Osteocyte (in vitro differentiated cells): Measurements from ENCODE around the gene TMEM59L. TPM values are rescaled to one million over a fixed set of nuclear protein-coding genes. Genes with fewer than 3 reads are reported as not detected.

Experiments
- DNase-seq: peaks from one replicate; pipeline ENCODE4 v3.0.0; 2021; ENCODE audit warnings: mixed read lengths; ENCODE audit not compliant: unreplicated experiment; ENCODE audit errors: extremely low spot score
- H3K27ac Mint-ChIP-seq: one replicate; pipeline ENCODE4 v1.8.0; 2021; ENCODE audit warnings: mild to moderate bottlenecking, mixed read lengths; ENCODE audit not compliant: unreplicated experiment
- H3K27me3 Mint-ChIP-seq: one replicate; pipeline ENCODE4 v1.8.0; 2021; ENCODE audit warnings: mixed read lengths; ENCODE audit not compliant: unreplicated experiment
- H3K36me3 Mint-ChIP-seq: one replicate; pipeline ENCODE4 v1.8.0; 2021; ENCODE audit warnings: mixed read lengths; ENCODE audit not compliant: unreplicated experiment
- H3K4me1 Mint-ChIP-seq: one replicate; pipeline ENCODE4 v1.8.0; 2021; ENCODE audit warnings: mixed read lengths; ENCODE audit not compliant: unreplicated experiment
- H3K4me3 Mint-ChIP-seq: one replicate; pipeline ENCODE4 v1.8.0; 2021; ENCODE audit warnings: mild to moderate bottlenecking, moderate library complexity, mixed read lengths; ENCODE audit not compliant: unreplicated experiment
- H3K9me3 Mint-ChIP-seq: one replicate; pipeline ENCODE4 v1.8.0; 2021; ENCODE audit warnings: mixed read lengths; ENCODE audit not compliant: unreplicated experiment
- total RNA-seq: library from RNA; stranded (reverse); gene quantifications from 2 replicates; pipeline ENCODE4 v1.2.1, GENCODE V29; 2021
- TF ChIP-seq, protein P1 (sequence below): fragments of 200-600 bp; sonication (generic); IDR thresholded peaks from 2 replicates; pipeline ENCODE4 v1.5.0; 2021; ENCODE audit warnings: antibody characterized with exemption, mild to moderate bottlenecking, moderate library complexity

TMEM59L gene
- total RNA-seq, 1 donor from 2014 or later = 5.9 TPM

DNA sequence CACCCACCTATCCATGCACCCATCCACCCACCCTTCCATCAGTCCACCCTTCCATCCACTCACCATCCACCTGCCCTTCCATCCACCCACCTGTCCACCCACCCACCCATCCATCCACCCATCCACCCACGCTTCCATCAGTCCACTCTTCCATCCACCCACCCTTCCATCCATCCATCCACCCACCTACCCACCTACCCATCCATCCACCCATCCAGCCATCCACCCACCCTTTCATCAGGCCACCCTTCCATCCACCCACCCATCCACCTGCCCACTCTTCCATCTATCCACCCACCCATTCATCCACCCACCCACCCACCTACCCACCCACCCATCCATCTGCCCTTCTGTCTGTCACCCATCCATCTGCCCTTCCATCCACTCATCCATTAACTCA lies 41.2 kb downstream of the TMEM59L start:
- Mint-ChIP-seq H3K36me3 (no peaks in the 10 kb centered on the region), H3K9me3 (no peaks in the 10 kb centered on the region), H3K4me3 (no peak overlapping the region), H3K27me3 (no peaks in the 10 kb centered on the region), H3K27ac (no peak overlapping the region), H3K4me1 (peaks cover 60% of the 10 kb centered on the region)
- DNase-seq = no peak
- TF ChIP-seq, protein P1, sequence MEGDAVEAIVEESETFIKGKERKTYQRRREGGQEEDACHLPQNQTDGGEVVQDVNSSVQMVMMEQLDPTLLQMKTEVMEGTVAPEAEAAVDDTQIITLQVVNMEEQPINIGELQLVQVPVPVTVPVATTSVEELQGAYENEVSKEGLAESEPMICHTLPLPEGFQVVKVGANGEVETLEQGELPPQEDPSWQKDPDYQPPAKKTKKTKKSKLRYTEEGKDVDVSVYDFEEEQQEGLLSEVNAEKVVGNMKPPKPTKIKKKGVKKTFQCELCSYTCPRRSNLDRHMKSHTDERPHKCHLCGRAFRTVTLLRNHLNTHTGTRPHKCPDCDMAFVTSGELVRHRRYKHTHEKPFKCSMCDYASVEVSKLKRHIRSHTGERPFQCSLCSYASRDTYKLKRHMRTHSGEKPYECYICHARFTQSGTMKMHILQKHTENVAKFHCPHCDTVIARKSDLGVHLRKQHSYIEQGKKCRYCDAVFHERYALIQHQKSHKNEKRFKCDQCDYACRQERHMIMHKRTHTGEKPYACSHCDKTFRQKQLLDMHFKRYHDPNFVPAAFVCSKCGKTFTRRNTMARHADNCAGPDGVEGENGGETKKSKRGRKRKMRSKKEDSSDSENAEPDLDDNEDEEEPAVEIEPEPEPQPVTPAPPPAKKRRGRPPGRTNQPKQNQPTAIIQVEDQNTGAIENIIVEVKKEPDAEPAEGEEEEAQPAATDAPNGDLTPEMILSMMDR = no peak

DNA sequence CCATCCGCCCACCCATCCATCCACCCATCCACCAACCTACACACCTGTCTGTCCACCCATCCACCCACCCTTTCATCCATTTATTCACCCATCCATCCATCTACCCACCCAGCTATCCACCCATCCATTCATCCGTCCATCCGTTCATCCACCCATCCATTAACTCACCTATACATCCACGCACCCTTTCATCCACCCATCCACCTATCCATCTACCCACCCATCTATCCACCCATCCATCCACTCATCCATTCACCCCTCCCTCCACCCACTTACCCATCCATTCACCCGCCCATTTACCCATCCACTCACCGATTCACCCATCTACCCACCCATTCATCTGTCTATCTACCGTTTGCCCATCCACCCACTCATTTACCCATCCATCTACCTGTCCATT lies 41.8 kb downstream of the TMEM59L start:
- H3K4me1 Mint-ChIP-seq = peaks cover 60% of the 10 kb centered on the region
- H3K4me3 Mint-ChIP-seq = no peak overlapping the region
- no peak overlapping the region for H3K27ac Mint-ChIP-seq
- H3K27me3 Mint-ChIP-seq = no peaks in the 10 kb centered on the region
- no peaks in the 10 kb centered on the region for H3K9me3 Mint-ChIP-seq
- no peaks in the 10 kb centered on the region for H3K36me3 Mint-ChIP-seq
- no peak for DNase-seq
- TF ChIP-seq, protein P1 = no peak

DNA sequence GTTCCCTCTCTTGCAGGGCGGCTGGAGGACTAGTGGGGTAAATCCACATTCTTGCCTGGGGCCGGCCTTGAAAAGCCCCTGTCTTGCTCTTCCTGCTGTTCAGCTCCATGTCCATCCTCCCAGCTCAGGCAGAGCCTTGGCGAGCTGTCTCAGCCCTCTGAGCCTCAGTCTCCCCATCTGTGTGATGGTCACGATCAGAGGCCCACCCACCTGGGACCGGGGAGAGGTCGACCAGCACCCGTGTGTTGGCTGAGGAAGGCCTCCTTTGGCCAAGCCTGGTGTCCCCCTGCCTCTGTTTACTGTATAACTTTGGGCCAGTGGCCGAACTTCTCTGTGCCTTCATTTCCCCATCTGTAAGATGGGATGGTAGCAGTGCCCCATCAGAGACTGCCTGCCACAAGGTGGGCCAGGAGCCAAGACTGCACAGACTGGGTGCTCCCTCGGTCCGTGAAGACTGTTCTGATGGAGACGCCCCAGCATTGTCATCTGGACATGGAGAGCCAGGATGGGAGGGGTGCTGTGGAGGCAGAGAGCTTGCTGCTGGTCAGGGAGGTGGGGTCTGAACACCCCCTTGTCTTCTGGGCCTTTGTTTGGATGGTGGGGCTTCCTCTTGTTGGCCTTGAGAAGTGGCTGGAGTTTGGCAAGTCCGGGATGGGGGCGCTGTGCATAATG lies 42.6 kb downstream of the TMEM59L start:
- no peak for DNase-seq
- Mint-ChIP-seq H3K4me1 (peaks cover 59% of the 10 kb centered on the region), H3K9me3 (no peaks in the 10 kb centered on the region), H3K27ac (no peak overlapping the region), H3K36me3 (no peaks in the 10 kb centered on the region), H3K27me3 (no peaks in the 10 kb centered on the region), H3K4me3 (no peak overlapping the region)
- TF ChIP-seq, protein P1 = no peak

DNA sequence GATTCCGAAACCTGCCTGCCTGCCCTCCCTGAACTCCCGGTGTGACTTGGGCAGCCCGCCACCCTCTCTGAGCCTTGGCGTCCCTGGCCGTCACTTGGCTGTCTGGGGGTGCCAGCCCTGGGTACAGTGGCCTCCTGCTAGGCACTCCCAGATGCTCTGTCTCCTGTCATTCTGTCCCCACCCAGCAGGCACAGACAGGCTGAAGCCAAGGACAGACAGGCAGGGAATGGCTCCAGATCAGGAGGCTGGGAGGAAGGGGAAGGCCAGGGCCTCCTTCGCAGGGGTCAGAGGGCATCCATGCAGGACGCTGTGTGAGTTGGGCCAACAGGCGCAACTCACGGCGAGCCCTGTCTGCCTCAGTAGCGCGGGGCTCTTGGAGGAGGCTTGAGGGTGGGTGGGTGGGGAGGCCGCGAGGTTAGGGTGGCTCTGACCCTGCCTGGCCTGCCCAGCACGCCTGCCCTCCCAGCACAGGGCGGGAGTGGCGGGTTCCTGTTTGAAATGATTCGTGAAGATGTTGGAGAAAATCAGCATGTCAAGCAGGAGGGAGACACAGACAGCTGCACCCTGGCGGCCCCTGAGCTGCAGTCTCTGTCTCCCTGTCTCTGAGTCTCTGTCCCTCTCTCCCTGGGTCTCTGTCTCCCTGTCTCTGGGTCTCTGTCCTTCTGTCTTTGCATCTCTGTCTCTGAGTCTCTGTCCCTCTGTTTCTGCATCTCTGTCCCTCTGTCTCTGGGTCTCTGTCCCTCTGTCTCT lies 43.8 kb downstream of the TMEM59L start:
- H3K27me3 Mint-ChIP-seq = no peaks in the 10 kb centered on the region
- peak overlapping the region; percentile 90 for H3K27ac Mint-ChIP-seq
- DNase-seq = no peak
- TF ChIP-seq, protein P1 = no peak
- no peaks in the 10 kb centered on the region for H3K9me3 Mint-ChIP-seq
- peaks cover 58% of the 10 kb centered on the region for H3K4me1 Mint-ChIP-seq
- no peak overlapping the region for H3K4me3 Mint-ChIP-seq
- no peaks in the 10 kb centered on the region for H3K36me3 Mint-ChIP-seq

DNA sequence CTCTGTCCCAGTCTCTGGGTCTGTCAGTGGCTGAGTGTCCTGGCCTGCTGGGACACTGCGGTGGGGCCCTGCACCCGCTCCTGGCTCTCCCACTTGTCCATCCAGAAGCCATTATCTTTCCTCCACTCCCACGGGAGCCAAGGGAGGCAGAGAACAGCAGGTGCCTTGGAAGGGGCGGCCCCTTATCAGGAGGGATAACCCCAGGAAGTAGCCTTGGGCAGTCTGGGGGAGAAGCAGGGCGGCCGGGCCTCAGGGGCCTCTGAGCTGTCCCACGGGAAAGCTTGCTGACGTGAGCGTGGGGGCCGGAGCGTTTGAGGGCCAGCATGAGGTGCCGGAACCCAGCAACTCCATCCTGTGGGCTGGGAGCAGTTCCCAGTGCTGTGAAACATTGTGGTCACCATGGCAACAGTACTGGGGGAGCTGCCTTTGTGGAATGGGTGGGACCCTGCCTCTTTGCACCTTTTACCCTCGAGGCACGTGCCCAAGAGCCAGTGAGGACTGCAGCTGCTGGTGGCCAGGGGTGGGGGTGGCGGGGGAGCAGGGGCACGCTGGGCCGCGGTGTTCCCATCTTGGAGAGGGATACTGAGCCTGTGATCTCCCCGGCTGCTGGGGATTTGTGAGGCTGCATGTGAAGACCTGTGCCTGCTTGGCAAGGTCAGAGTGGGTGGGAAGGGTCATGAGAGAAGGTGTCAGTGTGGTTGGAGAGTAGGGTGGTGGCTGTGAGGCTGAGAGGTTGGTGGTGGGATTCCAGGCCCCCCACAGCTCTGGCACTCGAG lies 45.1 kb downstream of the TMEM59L start:
- Mint-ChIP-seq H3K27me3 (no peaks in the 10 kb centered on the region), H3K4me1 (peaks cover 57% of the 10 kb centered on the region), H3K9me3 (no peaks in the 10 kb centered on the region), H3K4me3 (no peak overlapping the region), H3K27ac (peak overlapping the region; percentile 90), H3K36me3 (no peaks in the 10 kb centered on the region)
- TF ChIP-seq, protein P1 = no peak
- peak; percentile 90 for DNase-seq
